Stimulated activated CD8-positive, alpha-beta memory T cell treated with anti-CD3 and anti-CD28 coated beads, Interleukin-12 subunit alpha, Interleukin-12 subunit beta, amount 100 ng/mL, for 24 hours (primary cell): ENCODE data around the gene ZNF549.
"Not testable (repeated sequence)": the region's sequence is repeated elsewhere in the genome, so short reads cannot be mapped to it uniquely, and the experiment has no call there.

Source experiments
- DNase-seq: peaks from one replicate; pipeline ENCODE4 v3.0.0-alpha.2; 2020; ENCODE audit errors: extremely low read depth

ZNF549 gene

GRCh38 chr19:57527136-57527881 is at the start of gene ZNF549:
ZNF549 (plus strand) TSS chr19:57527356; CDS start chr19:57527574, 218 bp downstream.
- DNase-seq: peak; percentile 76

DNA sequence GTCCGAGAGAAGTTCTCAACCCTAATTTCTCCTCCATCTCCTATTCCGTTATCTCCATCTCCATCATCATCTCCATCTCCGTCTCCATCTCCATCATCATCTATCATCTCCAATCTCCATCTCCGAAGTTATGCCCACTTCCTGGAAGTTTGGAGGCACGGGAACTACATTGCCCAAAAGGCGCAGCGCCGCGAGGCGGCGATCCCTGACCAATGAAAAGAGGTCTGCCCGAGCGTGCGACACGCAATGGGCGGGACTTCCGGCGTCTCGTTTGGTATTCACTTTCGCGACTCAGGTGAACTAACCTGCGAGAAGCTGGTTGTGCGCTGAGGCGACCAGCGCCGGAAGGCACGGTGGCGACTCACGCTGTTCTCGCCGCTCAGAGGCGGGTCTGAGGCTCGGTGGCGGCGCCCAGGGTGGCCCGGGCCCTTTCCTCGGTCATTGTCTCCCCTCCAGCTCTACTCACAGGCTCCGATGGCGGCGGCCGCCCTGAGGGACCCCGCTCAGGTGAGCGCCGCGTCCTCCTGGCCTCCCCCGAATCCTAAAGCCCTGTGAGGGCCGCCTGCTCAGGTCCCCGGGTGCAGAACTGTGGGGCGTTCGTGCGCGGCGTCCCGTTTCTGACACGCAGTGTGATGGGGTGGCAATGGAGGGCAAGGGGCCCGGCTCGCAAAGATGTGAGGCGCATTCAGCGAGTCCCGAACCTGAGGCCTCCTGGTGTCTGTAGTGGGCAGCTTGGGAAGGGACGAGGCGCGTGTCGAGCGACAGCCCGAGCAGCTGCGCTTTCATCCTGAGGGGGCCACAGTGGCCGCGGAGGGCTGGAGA is 39.5 kb upstream of the ZNF549 start, which contains the start of gene ZNF419:
Gene ZNF419 (plus strand): TSS at position 274 of the 822 bp plus-strand sequence. CDS start 201 bp downstream, at position 475.
- DNase-seq: peak; percentile 82

DNA sequence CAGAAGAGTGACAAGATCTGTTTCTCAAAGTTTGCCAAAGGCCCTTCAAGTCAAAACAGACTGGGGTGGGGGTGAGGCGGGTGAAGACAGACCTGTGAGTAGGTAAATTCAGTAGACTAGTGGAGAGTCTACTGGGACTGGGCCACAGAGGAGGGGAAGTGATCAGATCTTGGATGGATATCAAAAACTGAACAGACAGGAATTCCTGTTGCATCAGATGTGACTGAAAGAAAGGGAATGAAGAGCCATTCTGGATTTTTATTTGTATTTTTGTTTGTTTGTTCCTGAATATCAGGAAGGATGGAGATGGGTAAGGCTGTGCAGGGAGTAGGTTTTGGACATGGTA is 38.9 kb upstream of the ZNF549 start:
- not testable (repeated sequence) for DNase-seq

DNA sequence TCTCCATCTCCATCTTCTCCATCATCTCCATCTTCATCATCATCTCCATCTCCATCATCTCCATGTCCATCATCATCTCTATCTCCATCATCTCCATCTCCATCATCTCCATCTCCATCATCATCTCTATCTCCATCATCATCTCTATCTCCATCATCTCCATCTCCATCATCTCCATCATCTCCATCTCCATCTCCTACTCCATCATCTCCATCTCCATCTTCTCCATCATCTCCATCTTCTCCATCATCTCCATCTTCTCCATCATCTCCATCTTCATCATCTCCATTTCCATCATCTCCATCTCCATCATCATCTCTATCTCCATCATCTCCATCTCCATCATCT is 27.9 kb upstream of the ZNF549 start:
- not testable (repeated sequence) for DNase-seq

DNA sequence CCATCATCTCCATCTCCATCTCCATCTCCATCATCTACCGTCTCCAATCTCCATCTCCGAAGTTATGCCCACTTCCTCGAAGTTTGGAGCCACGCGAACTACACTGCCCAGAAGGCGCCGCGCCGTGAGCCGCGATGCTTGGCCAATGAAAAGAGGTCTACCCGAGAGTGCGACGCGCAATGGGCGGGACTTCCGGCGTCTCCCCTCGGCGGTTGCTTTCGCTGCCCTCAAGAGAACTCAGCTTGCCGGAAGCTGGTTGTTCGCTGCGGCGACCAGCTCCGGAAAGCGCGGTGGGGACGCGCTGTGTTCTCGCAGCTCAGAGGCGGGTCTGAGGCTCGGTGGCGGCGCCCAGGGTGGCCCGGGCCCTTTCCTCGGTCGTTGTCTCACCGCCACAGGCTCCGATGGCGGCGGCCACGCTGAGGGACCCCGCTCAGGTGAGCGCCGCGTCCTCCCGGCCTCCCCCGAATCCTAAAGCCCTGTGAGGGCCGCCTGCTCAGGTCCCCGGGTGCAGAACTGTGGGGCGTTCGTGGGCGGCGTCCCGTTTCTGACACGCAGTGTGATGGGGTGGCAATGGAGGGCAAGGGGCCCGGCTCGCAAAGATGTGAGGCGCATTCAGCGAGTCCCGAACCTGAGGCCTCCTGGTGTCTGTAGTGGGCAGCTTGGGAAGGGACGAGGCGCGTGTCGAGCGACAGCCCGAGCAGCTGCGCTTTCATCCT is 27.3 kb upstream of the ZNF549 start, which contains the start of gene ZNF773:
Gene ZNF773 (plus strand): TSS at position 259 of the 716 bp plus-strand sequence. CDS start 143 bp downstream, at position 402.
- DNase-seq: peak; percentile 89

DNA sequence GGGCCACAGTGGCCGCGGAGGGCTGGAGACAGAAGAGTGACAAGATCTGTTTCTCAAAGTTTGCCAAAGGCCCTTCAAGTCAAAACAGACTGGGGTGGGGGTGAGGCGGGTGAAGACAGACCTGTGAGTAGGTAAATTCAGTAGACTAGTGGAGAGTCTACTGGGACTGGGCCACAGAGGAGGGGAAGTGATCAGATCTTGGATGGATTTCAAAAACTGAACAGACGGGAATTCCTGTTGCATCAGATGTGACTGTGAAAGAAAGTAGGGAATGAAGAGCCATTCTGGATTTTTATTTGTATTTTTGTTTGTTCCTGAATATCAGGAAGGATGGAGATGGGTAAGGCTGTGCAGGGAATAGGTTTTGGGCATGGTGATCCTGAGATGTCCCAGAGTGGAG is 26.8 kb upstream of the ZNF549 start:
- not testable (repeated sequence) for DNase-seq

GRCh38 chr19:57506163-57506562 is 21.0 kb upstream of the ZNF549 start:
- DNase-seq: no peak

DNA sequence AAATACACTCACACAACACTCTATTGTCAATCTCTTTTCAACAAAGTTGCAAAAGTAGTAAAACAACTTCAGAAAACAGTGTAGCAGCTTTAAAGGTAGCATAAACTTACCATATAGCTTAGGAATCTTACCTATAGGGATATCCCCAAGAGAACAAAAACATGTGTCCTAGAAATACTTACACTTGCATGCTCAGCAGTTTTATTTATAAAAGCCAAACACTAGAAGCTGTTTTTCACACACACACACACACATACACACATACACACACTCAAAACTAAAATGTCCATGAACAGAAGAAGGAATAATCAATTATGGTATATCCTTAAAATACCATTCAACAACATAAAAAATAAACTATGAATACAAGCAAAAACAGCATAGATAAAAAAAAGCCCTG is 15.7 kb upstream of the ZNF549 start:
- DNase-seq: no peak

DNA sequence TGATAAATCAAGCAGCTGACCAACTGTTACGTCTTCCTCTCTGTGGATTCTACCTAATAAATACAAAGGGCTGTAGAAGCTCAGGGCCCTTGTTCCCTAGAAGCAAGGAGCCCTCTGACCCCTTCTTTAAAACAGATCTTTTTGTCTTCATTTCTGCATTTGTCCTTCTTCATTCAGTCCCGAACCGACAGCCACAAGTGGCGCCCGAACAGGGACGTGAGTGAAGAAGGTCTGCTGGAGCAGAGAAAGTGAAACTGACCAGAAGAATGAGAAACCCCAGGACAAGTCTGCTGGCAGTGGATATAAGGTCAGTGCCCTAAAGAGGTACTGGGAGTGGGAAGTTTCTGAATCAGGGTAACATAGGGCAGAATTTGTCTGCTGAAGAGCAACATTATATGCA is 14.3 kb upstream of the ZNF549 start:
- no peak for DNase-seq

DNA sequence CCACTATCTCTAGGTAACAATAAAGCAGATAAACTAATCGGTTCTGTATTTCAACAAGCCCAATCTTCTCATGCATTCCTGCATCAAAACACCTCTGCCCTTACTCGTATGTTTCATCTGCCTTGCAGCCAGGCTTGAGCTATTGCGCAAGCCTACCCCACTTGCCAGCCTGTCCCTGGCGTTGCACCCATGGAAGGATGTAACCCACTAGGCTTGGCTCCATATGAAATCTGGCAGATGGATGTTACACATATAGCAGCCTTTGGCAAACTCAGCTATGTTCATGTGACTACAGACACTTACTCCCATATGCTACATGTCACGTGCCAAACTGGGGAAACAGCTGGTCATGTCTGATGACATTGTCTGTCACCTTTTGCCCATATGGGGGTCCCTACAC is 11.9 kb upstream of the ZNF549 start:
- no peak for DNase-seq

GRCh38 chr19:57518021-57518420 is 9.1 kb upstream of the ZNF549 start:
- DNase-seq: not testable (repeated sequence)

DNA sequence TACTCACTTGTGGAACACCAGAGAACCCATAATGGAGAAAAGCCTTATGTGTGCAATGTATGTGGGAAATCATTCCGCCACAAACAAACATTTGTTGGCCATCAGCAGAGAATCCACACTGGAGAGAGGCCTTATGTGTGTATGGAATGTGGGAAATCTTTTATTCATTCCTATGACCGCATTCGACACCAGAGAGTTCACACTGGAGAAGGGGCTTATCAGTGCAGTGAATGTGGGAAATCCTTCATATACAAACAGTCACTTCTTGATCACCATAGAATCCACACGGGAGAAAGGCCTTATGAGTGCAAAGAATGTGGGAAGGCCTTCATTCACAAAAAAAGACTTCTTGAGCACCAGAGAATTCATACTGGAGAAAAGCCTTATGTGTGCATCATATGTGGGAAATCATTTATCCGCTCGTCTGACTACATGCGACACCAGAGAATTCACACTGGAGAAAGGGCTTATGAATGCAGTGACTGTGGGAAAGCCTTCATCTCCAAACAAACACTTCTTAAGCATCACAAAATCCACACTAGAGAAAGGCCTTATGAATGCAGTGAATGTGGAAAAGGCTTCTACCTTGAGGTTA is 10.9 kb downstream of the ZNF549 start:
- DNase-seq: no peak

DNA sequence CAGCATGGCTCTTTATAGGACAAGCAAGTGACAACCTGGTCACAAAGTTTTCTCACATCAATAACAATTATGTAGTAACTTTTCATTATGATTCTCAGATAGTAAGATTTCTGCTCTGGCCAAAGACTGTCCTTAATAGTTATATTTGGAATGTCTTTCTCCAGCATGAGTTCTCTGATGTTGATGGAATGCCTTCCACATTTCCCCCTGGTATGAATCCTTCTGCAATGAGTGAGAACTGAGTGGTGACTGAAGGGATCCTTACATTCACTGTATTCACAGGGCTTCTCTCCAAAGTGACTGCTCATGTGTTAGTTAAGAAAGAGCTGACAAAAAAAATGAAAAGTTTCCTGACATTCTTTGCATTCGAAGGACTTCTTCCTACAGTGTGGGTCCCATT is 19.4 kb downstream of the ZNF549 start:
- DNase-seq: no peak

- no peak for DNase-seq
Observed at GRCh38 chr19:57552432-57552831, 25.3 kb downstream of the ZNF549 start.

- no peak for DNase-seq
Observed at GRCh38 chr19:57557659-57558058, 30.5 kb downstream of the ZNF549 start.

DNA sequence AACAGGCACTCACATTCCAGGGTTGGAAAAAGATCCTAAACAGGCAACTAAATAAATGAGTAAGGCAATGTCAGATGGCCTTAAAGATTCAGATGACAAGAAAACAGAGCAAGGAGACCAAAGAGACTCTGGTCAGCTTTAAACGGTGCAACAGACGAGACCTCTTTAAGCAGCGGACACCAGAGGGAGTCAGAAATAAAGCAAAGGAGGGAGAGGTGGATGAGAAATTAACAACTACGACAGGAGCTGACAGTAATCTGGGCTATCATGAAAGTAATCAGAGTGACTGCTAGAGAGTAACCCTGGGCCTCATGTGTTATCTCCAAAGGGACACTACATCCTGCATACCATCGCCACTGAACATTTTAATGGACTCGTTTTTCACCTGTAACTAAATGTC is 31.4 kb downstream of the ZNF549 start:
- DNase-seq: no peak

DNA sequence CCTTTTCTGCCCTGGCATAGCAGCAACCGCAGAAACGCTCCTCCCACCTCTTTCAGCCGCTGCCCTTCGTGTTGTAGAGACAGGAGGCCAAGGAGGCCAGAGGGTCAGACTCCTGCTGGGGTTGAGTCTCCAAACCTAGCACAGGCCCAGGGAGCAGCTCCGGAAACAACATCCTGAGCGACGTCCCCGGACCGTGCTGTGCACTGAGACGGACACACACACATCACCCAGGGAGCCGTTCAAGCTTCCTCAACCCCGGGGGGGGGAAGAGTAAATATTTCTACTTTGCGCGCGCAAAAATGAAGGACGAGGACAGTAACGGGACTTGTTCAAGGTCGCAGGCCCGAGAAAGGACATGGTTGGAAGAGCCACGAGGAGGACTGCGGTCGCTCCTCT is 31.9 kb downstream of the ZNF549 start:
- DNase-seq: no peak

GRCh38 chr19:57559404-57560025 is 32.4 kb downstream of the ZNF549 start, which contains the start of gene ZNF550:
ZNF550 (minus strand) TSS chr19:57559863; CDS start chr19:57559682, 181 bp downstream.
- DNase-seq: peak; percentile 70

- no peak for DNase-seq
Observed at GRCh38 chr19:57560049-57560491, 32.9 kb downstream of the ZNF549 start.

GRCh38 chr19:57563547-57563946 is 36.4 kb downstream of the ZNF549 start:
- DNase-seq: no peak
